ENCODE data around the gene NCOA3.

Gene NCOA3

DNA sequence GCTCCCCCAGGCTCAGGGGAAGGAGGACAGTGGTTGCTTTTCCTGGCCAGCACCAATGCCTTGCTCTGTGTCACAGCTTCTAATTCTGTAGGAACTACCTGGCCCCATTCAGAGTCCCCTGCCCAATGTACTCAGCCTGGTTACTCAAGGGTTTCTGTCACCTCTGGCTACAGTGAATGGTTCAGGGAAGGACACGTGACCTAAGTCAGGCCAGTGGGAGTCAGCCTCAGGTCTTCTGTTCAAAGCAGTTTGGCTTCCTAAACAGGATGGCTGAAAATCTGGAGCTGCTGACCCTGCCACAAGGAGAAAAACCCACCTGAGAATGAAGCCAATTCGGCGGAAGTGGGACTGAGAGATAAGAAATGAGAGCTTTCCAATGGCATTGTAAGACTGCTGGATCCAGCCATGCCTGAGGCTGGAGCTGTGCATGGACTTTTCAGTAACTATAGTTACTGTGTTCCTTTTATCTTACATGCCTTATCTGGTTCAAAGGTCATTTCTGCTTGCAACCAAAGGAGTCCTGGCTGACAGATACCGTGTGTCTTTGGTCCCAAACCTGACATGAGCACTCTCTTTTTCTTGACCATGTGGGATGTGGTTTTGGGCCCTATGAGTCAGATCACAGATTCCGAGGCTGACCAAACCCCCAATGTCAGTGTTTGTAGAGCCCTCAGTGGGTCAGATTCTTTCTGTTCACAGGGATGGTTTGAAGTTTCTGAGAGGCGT, 179.3 kb downstream of the NCOA3 start:
- DNase-seq (ENCODE audit: low spot score), result no peak

DNA sequence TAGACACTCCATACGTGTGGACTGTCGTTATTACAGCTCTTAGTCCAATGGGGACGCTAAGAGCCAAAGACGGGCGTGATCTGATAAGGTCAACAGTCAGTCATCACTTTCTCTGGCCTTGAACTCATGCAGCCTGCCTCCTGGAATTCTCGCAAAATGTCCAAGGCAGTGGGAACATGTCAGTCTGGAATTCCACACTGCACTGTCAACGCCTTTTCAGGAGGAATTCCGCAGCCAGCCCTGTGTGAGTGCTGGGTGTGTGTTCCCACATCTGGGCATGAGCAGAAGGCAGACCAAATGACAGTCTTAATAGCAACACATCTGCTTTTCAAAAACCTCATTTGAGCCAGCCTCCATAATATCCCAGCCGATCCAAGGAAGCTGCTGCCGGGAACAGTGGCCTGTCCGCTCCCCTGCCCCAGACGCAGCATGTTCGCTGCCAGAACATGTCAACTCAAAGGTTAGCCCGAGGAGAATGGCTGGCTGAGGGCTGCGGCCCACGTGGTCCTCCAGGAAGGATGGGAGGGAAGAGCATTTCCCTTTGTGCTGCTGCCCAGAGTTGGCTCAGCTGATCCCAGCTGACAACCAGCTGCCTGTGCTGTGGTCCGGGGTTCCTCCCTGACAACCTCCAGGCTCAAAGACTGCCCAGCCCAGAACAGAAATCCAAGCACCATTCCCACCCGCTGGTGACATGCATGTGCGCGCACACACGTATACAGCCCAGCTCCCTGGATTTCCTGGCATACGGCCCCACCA, 180.5 kb downstream of the NCOA3 start:
- DNase-seq (ENCODE audit: low spot score), result no peak

DNA sequence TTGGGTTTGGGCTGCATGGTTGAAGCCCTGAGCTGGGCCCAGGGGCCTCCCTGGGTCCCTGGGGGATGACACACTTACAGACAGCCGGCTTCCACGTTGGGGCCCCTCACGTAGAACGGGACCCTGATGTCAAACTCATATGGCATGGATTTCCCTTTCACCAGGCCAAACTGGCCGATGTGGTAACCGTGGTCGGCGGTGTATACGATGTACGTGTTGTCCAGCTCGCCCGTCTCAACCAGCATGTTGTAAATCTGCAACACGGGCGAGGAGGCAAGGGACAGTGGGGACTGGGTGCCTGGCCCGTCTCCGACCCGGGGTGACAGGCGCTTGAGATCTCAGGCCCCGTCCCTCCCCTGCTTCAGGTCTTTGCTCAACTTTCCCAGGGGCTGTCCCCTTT, 181.2 kb downstream of the NCOA3 start:
- DNase-seq (ENCODE audit: low spot score), result no peak

DNA sequence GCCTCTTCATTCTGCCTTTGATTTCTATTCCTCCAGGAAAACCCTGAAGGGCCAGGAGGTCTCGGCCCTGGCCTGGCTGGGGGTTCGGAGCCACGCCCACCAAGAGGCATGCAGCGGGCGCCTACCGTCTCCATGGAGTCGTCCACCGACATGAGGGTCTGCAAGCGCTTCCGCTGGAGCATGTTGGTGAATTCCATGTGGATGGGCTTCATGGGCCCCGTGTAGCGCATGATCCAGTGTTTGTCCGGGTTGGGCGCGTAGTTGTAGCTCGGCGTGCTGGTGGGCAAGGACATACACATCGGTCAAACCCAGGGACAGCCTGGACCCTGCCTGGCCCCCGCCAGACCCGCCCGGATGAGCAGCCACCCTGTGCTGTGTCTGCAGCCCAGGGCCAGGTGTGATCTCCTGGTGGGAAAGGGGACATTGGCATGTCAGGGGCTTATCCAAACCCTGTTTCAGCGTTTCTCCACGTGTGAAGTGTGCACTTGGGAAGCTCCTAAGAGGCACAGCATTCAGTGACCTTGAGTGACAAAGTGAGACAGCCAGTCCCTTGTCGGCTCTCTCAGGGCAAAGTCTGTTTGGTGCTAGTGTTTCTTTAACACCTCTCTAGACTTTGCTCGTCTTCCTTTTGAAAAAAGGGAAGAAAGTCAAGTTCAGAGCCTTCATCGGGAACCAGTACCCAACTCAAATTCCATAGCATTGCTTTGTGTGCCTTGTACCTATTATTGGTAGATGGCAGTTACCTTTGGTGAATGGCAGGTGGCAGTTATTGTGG, 182.8 kb downstream of the NCOA3 start:
- no peak for DNase-seq (ENCODE audit: low spot score)

DNA sequence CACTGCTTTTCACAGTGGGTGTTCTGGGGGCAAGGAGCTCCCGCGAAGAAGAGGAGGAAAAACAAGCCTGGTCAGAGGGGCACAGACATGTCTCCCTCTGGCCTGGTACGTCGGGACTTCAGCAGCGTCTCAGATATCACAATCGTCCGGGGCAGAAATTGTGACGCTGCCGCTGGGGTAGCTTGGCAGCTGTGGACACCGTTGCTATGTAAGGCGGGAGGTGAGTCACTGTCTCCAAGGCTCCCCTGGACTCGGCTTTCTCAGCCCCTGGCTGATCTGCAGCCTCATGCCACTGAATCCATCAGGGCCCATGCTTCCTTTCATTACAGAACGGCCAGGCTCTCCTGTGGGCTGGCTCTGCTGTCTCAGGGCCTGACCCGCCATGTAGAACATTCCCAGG, 184.9 kb downstream of the NCOA3 start:
- no peak for DNase-seq (ENCODE audit: low spot score)

DNA sequence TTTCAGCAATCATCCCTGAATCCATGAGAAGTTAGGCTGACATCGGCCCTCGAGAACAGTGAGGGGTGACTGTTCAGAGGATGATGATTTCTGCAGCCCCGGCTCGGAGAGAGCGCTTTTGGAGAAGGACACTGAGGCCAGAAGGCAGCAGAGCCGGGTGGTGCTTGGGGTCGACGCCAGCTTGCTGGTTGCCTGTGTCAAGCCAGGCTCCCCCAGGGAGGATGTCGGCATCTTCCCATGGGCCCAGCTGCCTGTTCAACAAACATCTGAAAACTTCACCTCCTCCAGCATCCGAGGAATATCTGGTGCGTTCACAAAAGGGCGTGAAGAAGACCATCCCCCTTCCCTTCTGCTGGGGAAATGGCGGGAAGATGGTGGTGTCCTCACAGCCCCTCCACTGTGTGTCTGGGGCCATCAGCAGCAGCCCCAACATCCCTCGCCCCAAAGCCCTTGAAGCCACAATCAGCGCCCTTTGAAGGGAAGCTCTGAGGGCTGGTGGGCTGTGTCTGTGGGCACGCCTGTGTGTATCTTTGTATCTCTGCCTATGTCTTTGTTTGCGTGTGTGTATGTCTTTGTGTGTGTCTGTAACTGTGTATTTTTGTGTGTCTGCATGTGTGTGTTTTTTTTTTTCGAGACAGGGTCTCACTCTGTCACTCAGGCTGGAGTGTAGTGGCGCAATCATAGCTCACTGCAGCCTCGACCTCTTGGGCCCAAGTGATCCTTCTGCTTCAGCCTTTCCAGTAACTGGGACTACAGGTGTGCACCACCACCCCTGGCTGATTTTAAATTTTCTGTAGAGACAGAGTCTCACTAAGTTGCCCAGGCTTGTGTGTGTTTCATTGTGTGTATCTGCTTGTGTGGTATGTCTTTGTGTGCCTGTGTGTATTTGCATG, 185.7 kb downstream of the NCOA3 start:
- DNase-seq (ENCODE audit: low spot score), result no peak

DNA sequence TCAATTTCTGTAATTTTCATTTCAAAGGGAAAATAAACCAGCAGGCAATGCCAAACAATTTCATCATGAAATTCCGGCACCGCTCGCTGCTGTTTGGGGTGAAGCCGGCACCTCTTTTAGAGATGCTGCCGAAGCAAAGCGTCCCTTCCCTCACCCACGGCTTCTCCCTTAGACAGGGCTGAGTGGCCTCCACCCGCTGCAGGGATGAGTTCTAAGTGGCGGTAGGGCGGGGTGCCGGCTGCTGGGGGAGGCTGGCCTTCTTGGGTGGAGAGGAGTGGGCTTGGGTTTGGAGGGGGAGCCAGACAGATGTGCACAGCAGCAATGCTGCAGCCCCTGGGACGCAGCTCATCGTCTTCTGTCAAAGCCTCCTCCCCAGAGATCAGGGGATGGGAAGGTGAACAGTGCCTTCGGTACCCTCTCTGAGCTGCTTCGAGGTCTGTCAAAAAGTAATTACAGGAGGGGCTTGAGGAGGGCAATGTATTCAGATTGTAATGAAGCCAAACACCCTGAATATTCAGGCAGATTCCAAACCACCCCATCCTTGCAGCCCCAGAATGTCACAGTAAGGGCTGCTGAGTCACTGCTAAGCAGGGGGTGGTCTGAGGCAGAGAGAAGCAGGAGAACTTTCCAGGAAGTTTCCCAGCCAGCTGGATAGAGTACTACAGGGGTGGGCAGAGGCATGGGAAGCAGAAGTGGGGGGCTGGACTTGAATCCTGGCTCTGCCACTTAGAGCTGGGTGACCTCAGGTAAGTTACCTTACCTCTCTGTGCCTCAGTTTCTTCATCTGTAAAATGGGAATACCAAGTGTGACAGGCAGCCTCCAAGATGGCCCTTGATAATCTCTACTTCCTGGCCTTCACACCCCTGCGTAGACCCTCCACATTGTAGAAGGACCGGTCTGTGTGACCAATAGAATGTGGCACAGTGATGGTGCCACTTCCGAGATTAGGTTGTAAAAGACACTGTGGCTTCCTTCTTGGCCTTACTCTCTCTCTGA, 187.0 kb downstream of the NCOA3 start:
- no peak for DNase-seq (ENCODE audit: low spot score)

DNA sequence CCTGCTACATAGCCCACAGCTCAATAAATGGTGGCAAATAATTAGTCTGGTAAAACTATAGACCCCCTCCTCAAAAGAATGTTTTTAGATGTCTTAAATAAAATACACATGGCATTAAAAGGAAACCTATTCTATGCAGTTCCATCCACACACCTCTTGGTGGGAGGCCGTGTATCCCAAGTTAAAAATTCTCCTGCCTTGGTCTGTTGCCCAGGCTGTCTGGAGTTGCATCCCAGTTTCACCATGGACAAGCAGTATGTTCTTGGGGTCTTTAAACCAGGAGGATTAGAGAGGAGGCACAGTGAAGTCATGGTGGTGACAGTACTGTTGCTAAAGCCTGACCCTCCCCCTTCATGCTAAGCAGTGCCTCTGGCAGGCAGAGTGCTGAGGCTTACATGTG, 188.0 kb downstream of the NCOA3 start:
- no peak for DNase-seq (ENCODE audit: low spot score)

DNA sequence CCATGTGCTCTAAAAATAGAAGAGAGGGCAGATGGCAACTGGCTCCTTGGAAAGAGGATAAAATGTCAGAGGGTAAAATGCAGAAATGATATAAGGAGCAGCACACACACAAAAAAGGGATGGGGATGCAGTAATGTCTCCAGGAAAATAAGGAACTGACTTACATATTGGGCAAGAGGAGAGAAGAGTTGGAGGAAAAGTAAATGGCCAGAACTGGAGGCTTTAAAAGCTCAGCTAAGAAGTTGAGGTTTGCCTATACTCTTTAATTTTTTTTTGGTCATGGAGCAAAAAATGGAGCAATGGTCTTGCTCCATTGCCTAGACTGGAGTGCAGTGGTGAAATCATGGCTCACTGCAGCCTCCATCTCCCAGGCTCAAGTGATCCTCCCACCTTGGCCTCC, 189.9 kb downstream of the NCOA3 start:
- DNase-seq (ENCODE audit: low spot score), result no peak

DNA sequence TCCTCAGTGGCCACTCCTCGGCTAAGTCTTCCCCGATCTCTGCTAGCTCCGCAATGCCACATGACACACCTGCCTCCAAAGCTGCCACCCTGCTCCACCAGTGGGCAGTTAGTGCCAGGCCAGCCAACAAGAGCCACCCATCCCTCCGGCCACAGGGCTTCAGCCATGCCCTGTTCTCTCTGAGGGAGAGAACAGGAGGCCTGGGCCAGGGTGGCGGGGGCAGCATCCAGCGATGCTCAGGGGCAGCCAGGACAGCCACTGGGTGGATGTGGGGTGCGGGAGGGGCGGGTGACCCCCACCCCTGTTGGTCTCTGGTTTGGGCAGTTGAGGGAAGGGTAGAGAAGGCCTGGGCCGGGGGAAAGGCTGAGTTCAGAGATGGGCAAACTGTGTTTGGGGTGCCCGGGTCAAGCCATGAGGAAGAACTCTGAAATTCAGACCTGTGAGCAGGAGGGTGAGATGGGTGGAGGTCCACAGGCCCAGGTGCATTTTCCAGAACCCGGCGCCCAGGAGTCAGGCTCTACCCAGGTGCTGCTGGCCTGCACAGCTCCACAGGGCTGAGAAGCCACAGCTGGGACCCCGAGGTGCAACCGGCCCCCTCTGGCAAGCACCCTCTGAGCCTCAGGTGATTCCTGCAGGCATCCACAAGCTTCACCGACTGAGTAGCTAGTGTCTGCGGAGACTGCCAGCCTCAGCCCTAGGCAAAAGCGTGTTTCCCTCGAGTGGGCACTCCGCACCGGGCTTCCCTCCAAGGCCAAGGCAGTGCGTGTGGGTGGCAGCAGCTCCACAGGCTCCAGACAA, 192.5 kb downstream of the NCOA3 start:
- DNase-seq (ENCODE audit: low spot score), result no peak

DNA sequence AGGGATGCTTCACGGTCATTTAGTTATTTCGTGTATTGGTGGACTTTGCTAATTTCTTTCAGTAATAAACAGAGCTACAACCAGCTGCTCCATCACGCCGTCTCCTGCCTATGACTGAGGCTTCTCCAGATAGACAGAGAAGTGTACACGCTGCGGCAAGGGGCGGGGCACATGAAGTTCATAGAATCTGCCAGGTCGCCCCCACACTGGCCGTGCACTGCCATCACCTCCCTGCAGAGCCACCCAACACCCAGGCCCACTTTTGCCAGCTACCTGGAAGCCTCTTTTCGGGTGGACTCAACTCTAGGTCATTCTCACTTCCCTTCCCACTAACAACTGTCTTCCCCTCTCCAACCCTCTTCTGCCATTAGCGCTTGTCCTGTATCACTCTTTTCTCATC, 195.2 kb downstream of the NCOA3 start:
- DNase-seq (ENCODE audit: low spot score), result no peak

DNA sequence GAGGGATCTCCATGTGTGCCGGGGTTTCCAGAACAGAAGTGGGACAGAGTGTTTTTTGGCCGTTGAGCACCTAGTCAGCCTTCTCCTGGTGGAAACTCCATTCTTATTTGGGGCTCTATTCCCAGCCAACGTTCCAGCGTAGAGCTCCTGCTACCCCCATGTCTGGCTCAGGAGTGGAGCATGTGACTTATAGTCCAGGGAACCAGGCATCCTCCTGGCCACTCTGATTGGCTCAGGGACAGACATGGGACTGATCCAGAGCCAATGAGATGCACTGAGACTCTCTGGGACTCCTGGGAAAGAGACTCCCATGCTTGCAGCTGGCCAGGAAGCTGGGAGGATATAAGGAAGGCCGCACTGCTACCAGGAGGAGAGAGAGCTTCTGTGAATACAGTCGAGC, 196.5 kb downstream of the NCOA3 start:
- DNase-seq (ENCODE audit: low spot score), result no peak

DNA sequence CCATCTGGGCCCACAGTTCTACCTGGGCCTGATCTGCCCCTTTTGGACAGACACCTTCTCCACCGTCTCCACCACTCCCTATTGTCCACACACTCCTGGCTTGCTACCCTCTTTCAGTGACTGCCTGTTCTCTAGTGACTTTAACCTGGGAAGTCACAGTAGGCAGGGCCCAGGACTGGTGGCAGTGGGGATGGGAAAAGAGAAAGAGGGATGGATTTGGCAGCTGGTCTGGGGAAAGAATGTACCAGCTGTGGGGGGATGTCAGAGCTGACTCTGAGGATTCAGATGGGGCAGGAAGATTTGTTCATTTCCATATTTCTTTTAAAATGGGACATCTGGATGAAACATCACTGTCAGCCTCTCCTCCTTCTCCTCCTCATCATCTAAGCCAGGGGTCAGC, 198.1 kb downstream of the NCOA3 start:
- DNase-seq (ENCODE audit: low spot score), result no peak

DNA sequence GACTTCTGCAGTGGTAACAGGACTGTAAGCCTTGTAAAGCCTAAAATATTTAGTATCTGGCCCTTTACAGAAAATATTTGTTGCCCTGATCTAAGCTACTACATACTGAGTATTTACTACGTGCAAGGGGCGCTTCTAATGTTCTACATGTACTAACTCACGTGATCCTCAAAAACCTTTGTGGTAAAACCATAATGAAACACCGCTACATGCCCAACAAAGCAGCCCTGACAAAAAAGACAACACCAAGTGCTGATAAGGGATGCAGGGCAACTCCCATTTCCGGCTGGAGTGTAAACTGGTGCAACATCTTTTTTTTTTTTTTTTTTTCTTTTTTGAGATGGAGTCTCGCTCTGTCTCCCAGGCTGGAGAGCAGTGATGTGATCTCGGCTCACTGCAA, 198.6 kb downstream of the NCOA3 start:
- DNase-seq (ENCODE audit: low spot score), result no peak

DNA sequence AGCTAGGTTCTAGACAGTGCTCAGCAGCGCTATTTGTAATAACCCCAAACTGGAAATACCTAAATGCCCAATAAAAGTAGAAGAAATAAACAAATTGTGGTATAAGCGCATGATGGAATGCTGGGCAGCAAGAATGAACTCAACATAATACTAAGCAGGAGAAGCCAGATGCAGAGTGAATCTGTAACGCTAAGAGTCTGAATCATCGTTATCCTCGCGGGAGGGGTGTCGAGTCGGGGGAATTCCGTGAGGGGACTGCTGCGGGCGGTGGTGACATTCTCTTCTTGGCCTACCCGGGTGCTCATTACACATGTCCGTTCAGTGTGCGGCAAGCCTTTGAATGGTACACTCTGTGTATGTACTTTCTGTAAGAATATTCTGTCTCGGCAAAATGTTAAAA, 199.9 kb downstream of the NCOA3 start:
- no peak for DNase-seq (ENCODE audit: low spot score)

DNA sequence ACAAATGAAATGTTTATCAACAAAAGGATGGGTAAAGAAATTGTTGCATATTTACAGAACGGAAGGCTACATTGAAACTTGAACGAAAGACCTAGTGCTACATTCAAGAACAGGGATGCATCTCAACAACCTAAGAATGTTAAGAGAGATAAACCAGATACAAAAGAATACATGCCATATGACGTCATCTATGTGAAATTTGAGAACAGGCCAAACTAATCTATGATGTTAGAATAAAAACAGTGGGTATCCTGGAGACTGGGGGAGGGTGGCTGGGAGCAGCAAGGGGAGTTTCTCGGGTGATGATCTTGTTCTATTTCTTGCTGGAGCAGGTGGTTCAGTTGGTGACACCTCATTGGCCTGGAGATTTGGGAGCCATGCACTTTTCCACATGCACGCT, 202.1 kb downstream of the NCOA3 start:
- DNase-seq (ENCODE audit: low spot score), result no peak

DNA sequence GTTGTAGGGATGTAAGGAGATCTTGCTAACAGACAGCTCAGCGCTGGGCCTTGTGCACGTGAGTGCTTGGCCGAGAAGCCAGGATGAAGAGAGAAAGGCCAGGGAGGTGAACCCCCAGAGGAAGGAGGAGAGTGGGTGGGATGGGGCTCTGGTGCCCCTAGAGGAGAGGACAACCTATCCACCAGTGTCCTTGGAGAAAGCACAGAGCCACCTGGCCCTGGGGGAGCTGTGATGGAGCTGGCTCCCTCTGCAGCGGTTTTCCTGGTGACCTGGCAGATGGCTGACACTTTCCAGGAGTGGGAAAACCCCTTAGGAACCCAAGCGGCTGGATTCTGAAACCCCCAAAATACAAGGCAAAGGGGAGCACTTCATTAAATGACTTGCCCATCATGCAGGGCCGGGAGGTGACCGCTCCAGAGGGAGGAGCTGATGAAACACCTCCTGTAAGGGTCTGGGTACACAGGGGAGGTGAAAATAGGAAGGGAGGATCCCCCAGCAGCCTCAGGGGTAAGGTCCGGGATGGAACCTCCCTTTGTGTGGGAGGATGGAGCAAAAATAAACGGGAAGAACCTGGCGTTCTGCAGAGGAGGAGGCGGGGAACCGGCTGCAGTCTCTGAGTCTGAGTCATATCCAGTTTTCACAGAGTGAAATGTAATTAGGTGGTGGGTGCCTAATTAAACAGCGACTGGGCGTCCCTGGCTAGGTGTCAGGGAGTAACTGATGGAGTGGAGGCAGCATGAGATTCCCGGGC, 203.2 kb downstream of the NCOA3 start:
- no peak for DNase-seq (ENCODE audit: low spot score)

DNA sequence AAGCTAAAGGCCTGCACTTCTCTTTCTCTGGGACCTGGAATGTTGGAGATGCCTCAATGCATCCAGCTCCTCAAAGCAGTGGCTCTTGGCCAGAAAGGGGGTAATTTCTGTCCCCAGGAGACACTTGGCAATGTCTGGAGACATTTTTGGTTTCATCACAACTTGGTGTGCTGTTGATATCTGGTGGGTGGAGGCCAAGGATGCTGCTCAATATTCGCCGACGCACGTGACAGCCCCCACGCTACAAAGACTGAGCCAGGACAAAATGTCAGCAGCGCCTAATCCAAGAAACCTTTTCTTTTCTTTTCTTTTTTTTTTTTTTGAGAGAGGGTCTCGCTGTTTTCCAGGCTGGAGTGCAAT, 203.8 kb downstream of the NCOA3 start:
- no peak for DNase-seq (ENCODE audit: low spot score)

DNA sequence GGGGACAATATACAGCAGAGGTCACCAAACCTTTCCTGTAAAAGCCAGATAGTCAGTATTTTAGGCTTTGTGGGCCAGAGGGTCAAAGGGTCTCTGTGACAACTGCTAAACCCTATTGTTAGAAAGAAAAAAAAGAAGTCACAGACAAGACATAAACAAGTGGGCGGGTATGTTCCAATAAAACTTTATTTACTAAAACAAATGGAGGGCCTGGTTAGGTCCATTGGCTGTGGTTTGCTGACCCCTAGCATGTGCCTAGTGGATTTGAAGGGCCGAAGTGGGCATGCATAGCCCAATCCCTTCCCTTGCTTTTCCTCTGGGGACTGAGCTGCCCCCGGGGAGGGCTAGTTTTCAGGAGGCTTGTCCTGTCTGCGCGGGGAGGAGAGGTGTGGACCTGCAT, 204.7 kb downstream of the NCOA3 start:
- DNase-seq (ENCODE audit: low spot score), result no peak

All from germinal center (tissue), 1 donor.